Astrocyte (in vitro differentiated cells and primary cell): Measurements from ENCODE around the gene MTMR8.
"Not testable (repeated sequence)": the region's sequence is repeated elsewhere in the genome, so short reads cannot be mapped to it uniquely, and the experiment has no call there.

Experiments
- EZH2 ChIP-seq: IDR thresholded peaks from 2 replicates; pipeline ENCODE4 v1.6.1; 2012; ENCODE audit warnings: mild to moderate bottlenecking, low read length, inconsistent platforms; ENCODE audit not compliant: insufficient read depth
- TF ChIP-seq, protein P1 (sequence below): IDR thresholded peaks from 2 replicates; pipeline ENCODE4 v1.5.1; 2011; ENCODE audit warnings: low read depth, mild to moderate bottlenecking, inconsistent platforms, low read length, moderate library complexity; ENCODE audit not compliant: insufficient read depth

GRCh38 chrX:64380789-64381188, 14.5 kb downstream of the MTMR8 start:
- TF ChIP-seq, protein P1, sequence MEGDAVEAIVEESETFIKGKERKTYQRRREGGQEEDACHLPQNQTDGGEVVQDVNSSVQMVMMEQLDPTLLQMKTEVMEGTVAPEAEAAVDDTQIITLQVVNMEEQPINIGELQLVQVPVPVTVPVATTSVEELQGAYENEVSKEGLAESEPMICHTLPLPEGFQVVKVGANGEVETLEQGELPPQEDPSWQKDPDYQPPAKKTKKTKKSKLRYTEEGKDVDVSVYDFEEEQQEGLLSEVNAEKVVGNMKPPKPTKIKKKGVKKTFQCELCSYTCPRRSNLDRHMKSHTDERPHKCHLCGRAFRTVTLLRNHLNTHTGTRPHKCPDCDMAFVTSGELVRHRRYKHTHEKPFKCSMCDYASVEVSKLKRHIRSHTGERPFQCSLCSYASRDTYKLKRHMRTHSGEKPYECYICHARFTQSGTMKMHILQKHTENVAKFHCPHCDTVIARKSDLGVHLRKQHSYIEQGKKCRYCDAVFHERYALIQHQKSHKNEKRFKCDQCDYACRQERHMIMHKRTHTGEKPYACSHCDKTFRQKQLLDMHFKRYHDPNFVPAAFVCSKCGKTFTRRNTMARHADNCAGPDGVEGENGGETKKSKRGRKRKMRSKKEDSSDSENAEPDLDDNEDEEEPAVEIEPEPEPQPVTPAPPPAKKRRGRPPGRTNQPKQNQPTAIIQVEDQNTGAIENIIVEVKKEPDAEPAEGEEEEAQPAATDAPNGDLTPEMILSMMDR = not testable (repeated sequence)
- not testable (repeated sequence) for TF ChIP-seq EZH2
